Stimulated activated CD4-positive, alpha-beta T cell treated with anti-CD3 and anti-CD28 coated beads, Interleukin-2, amount 100 ng/mL, for 24 hours (primary cell): ENCODE measurements around the gene NBPF19.
"Not testable (repeated sequence)": the region's sequence is repeated elsewhere in the genome, so short reads cannot be mapped to it uniquely, and the experiment has no call there.

Experiments used
- DNase-seq, 2 donors: peaks; one replicate each; pipeline ENCODE4 v3.0.0-alpha.2; 2020

The NBPF19 gene, protein sequence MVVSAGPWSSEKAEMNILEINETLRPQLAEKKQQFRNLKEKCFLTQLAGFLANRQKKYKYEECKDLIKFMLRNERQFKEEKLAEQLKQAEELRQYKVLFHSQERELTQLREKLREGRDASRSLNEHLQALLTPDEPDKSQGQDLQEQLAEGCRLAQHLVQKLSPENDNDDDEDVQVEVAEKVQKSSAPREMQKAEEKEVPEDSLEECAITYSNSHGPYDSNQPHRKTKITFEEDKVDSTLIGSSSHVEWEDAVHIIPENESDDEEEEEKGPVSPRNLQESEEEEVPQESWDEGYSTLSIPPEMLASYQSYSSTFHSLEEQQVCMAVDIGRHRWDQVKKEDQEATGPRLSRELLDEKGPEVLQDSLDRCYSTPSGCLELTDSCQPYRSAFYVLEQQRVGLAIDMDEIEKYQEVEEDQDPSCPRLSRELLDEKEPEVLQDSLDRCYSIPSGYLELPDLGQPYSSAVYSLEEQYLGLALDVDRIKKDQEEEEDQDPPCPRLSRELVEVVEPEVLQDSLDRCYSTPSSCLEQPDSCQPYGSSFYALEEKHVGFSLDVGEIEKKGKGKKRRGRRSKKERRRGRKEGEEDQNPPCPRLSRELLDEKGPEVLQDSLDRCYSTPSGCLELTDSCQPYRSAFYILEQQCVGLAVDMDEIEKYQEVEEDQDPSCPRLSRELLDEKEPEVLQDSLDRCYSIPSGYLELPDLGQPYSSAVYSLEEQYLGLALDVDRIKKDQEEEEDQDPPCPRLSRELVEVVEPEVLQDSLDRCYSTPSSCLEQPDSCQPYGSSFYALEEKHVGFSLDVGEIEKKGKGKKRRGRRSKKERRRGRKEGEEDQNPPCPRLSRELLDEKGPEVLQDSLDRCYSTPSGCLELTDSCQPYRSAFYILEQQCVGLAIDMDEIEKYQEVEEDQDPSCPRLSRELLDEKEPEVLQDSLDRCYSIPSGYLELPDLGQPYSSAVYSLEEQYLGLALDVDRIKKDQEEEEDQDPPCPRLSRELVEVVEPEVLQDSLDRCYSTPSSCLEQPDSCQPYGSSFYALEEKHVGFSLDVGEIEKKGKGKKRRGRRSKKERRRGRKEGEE (N-terminal part only)

DNA sequence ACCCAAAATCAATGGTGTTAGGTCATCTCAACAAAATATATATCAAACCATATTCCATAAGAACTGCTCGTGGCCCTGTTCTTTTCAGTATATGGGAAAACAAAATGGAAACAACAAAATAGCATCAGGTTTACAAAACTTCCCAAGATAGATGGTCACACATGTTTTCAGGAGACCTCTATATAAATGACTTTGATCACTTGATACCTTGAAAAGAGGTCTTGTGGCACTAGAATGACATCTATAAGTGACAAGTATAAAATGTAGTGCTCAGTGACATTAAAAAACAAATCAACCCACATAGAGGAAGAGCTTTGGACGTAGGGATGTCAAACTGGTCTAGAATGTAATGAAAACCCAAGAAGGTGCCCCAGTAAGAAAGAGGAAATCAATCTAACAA is at the start of gene NBPF19:
TSS of gene NBPF19 (plus strand) at position 301 of the 400 bp plus-strand sequence. CDS start 888 bp downstream, outside the sequence.
- DNase-seq = not testable (repeated sequence)

DNA sequence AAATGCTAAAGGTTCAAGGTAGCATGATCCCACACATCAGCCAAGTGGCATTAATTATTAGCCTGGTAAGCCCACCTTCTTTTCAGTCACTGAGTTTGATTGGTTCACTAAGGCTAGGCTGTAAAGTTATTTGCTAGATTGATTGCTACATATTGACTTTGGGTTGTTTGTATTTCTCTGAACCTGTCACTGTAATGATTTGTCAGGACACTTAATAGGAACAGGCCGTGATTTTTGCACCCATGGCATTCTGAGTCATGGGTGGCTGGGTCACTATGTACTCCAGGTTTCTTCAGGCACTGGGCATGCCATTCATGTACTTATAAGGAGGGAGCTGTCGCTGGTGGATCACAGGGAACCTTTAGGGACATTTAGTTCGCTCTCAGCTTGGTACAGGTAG is 46.5 kb upstream of the NBPF19 start:
- DNase-seq = not testable (repeated sequence)

DNA sequence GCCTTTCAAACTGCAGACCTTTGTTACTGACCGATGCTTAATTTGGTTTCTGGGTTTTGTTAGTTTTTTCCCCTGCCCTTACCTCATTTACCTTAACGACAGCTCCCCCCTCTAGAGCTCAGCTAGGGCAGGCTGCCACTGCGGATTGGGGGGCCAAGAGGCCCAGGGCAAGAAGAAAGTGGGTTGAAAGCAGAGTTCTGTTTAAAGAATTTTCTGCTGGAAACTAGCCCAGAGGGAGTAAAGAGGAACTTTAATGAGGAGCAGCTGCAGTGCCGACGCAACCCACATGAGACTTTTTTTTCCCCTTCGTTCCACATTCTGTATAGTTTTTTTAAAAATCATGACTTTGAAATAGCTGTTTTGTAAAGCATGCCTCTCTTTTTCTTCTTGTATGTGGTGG is 29.4 kb upstream of the NBPF19 start:
- not testable (repeated sequence) for DNase-seq

DNA sequence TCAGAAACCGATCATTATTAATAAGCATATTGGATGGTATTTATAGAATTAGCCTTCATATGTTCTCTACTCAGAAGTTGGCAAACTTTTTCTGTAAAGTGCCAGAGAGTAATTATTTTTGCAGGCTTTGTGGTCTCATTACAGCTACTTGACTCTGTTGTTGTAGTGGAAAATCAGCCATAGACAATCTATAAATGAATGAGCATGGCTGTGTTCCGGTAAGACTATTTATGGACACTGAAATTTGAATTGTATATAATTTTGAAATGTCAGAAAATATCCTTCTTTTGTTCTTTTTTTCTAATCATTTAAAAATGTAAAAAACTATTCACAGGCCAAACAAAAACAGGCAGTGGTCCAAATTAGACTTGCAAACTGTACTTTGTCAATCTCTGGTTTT is 22.6 kb upstream of the NBPF19 start:
- DNase-seq = not testable (repeated sequence)

DNA sequence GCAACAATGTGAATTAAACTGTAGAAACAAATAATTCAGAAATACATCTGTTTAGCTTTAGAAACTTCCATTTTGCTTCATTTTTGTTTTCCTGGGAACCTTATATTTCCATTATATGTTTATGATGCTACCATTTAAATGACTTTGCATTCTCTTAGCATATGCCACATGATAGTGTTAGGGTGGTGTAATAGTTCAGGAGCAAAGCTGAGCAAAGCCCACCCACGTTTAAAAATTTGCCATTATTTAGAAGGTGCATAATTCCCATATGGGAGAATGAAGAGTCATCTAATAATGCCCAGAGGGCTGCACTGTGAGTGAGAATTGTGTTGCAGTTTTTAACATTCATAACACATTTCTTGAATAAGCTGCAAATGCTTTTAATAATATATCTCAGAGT is 22.2 kb upstream of the NBPF19 start:
- not testable (repeated sequence) for DNase-seq

DNA sequence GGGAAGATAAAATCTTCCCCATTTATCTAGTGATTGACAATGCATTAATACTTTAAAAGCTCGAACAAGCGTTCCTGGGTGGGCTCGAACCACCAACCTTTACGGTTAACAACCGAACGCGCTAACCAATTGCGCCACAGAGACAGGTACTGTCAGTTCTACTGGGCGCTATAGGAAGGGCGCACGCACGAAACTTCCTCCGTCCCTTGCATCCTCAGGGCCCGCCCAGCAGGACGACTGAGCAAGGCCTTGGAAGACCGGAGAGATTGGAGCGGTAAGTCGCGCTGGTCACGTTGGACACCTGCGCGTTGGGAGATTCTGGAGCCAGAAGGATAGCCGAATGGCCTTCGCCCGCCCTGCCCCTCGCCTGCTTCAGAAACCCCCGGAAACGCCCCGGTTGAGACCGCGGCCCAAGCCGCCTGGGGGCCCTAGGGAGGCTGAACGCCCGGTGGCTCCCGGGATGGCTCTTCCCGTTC is 83.5 kb downstream of the NBPF19 start:
- peak; percentile 75 to 77 for DNase-seq

DNA sequence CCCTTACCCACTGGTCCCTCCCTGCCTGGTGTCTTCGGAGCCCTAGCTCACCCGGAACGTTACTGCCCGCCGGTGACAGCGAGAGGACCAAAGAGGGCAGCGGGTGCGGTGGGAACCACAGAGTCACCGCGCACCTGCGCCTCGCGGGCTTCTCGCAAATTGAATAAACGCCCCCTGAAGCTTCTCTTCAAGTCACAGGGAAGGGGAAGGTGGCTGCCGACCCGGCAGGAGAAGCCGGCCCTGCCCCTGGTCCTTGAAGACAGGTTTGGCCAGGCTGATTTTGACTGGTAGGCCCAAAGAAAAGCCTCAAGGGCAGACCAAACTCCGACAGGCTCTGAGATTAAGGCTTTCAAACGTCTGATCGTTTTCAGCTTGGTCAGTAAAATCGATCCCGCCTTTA is 87.0 kb downstream of the NBPF19 start:
- not testable (repeated sequence) for DNase-seq

DNA sequence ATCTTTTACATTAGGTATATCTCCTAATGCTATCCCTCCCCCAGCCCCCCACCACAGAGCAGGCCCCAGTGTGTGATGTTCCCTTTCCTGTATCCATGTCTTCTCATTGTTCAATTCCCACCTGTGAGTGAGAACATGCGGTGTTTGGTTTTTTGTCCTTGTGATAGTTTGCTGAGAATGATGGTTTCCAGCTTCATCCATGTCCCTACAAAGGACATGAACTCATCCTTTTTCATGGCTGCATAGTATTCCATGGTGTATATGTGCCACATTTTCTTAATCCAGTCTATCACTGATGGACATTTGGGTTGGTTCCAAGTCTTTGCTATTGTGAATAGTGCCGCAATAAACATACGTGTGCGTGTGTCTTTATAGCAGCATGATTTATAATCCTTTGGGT is 90.6 kb downstream of the NBPF19 start:
- DNase-seq = not testable (repeated sequence)

DNA sequence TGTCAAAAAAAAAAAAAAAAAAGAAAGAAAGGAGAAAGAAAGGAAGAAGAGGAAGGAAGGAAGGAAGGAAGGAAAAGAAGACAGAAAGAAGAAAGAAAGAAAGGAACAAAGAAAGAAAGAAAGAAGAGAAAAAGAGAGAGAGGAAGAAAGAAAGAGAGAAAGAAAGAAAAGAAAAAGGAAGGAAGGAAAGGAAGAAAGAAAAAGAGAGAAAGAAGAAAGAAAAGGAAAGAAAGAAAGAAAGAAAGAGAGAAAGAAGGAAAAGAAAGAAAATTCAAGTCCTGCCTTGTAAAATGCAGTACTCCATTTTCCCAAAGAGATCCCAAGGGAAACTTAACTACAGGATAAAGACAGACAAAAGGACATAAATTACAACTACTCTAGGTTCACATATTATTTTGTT is 97.9 kb downstream of the NBPF19 start:
- not testable (repeated sequence) for DNase-seq

DNA sequence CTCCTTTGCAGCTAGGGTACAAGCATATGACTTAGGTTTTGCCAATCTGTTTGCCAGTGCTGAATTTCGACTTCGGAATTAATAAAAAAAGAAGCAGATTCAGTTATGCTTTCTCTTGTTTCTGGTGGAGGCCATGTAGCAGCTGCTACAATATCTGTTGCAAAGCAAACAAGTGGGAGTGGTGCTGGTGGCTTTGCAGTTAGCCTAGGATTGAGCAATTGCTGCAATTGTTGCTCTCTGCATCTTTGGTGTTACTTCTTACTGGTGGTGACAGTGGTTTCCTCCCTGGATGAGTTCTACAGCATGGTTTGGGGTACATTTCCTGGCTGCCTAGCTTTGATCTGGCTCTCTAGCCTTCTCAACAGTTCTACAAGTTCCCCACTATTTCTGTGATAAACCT is 110.7 kb downstream of the NBPF19 start:
- peak in 1 of 2 donors; percentile 21 for DNase-seq
